ENCODE results near the gene URB1. TPM values are rescaled to one million over a fixed set of nuclear protein-coding genes. Genes with fewer than 3 reads are reported as not detected.

Gene URB1
- total RNA-seq, 4 donors from 2014 or later: 11.1 to 24.8 (median 17.9) TPM

DNA sequence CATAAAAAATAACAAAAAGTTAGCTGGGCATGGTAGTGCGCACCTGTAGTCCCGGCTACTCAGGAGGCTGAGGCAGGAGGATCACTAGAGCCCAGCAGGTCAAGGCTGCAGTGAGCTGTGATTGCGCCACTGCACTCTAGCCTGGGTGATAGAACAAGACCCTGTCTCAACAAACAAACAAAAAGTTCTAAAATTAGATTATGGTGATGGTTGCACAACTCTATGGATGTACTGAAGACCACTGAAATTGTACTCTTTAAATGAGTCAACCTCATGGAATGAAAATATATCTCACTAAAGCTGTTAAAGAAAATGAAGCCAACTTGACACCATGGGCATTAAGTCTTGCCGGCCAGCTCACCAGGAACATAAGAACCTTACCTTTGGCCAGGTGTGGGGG, 85.1 kb downstream of the URB1 start:
- no peaks in the 10 kb centered on the region for H3K27me3 ChIP-seq
- H3K4me3 ChIP-seq: no peak overlapping the region
- no peak for TF ChIP-seq POLR2A (IDR thresholded peaks at IDR 0.05)
- TF ChIP-seq, protein P1, sequence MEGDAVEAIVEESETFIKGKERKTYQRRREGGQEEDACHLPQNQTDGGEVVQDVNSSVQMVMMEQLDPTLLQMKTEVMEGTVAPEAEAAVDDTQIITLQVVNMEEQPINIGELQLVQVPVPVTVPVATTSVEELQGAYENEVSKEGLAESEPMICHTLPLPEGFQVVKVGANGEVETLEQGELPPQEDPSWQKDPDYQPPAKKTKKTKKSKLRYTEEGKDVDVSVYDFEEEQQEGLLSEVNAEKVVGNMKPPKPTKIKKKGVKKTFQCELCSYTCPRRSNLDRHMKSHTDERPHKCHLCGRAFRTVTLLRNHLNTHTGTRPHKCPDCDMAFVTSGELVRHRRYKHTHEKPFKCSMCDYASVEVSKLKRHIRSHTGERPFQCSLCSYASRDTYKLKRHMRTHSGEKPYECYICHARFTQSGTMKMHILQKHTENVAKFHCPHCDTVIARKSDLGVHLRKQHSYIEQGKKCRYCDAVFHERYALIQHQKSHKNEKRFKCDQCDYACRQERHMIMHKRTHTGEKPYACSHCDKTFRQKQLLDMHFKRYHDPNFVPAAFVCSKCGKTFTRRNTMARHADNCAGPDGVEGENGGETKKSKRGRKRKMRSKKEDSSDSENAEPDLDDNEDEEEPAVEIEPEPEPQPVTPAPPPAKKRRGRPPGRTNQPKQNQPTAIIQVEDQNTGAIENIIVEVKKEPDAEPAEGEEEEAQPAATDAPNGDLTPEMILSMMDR (IDR thresholded peaks at IDR 0.05): no peak
- DNase-seq: no peak
- H3K36me3 ChIP-seq: peaks cover 3 to 62% (median 4%) of the 10 kb centered on the region in 3 donors
- no peak overlapping the region for H3K27ac ChIP-seq
- no peaks in the 10 kb centered on the region for H3K9me3 ChIP-seq
- no peaks in the 10 kb centered on the region for H3K4me1 ChIP-seq
- intact Hi-C loops (cut with DNase I): no loop called here
- 82 to 97% methylated on average over 3 of the region's 4 CpGs for WGBS, 2 donors

DNA sequence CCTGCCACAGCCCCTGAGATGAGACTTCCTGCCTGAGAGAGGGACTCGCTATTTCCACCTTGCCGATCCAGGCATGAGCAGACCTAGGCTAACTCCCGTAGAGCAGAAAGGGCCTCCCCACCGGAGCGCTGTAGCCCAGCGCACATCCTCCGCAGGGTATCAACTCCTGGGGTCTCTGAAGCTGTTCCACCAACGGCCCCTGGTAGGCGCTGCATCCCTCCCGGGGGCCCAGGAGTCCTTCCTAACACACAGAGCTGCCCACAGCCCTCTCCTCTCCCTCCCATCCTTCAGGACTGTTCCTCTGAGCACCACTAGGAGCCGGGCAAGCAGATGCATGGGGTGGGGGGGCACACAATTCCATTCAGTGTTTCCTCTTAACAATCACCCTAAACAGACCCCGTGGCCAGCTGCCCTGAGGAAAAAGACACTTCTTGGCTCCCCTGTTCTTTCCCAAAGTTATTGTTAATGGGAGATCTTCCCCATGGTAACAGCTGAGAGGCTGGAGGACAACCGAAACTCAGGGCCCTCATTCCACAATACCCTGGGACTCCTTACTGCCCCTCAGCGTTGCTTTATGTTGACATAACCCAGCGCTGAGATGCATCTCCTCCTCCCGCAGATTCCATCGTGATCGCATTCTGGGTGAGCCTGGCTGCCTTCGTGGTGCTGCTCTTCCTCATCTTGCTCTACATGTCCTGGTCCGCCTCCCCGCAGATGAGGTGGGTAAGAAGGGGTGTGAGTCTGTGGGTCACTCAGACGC, 86.6 kb downstream of the URB1 start:
- no peaks in the 10 kb centered on the region for H3K9me3 ChIP-seq
- H3K4me1 ChIP-seq: no peaks in the 10 kb centered on the region
- H3K4me3 ChIP-seq: no peak overlapping the region
- TF ChIP-seq, protein P1 (IDR thresholded peaks at IDR 0.05): peak in 1 of 6 experiments; percentile 7
- no peak for TF ChIP-seq POLR2A (IDR thresholded peaks at IDR 0.05)
- H3K36me3 ChIP-seq: peaks cover 0 to 47% (median 4%) of the 10 kb centered on the region in 3 donors
- H3K27ac ChIP-seq: no peak overlapping the region
- no peak for DNase-seq
- no peaks in the 10 kb centered on the region for H3K27me3 ChIP-seq
- intact Hi-C loops (cut with DNase I): no loop called here
- WGBS, 2 donors: 74 to 87% methylated on average over 10 to 19 of the region's 22 CpGs

DNA sequence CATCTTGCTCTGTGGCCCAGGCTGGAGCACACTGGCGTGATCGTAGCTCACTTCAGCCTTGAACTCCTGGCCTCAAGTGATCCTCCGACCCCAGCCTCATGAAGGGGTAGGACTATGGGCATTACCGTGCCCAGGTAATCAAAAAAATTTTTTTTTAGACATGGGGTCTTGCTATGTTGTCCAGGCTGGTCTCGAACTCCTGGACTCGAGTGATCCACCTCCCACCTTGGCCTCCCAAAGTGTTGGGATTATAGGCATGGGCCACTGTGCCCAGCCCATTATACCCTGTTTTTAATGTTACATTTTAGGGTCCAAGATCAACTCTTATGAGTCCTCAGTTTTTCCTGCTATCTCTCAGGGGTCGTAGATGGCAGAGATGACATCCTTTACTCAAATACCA, 87.8 kb downstream of the URB1 start:
- 92 to 100% methylated on average over 3 to 7 of the region's 7 CpGs for WGBS, 2 donors
- Histone ChIP-seq H3K4me3 (no peak overlapping the region), H3K36me3 (peaks cover 0 to 43% (median 4%) of the 10 kb centered on the region in 3 donors), H3K27ac (no peak overlapping the region), H3K9me3 (no peaks in the 10 kb centered on the region), H3K4me1 (no peaks in the 10 kb centered on the region), H3K27me3 (no peaks in the 10 kb centered on the region)
- no peak for DNase-seq
- intact Hi-C loops (cut with DNase I): no loop called here
- no peak for TF ChIP-seq POLR2A (IDR thresholded peaks at IDR 0.05)
- TF ChIP-seq, protein P1 (IDR thresholded peaks at IDR 0.05): no peak

DNA sequence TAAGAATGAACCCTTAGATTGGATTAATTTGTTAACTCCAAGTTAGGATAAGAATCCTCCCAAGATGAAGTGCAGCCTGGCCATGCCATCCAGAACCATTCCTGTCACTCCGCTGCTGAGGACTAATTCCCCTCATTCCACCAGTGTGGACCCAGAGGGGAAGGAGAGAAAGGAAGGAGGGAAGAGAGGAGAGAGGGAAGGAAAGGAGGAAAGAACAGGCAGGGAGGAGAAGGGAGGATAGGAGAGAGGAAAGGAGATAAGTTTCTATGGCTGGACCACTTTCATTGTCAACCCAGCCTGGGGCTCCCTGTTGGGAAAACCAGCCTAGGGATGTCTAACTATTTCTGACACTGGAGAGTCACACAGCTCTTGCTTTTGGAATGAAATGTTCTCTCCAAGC, 89.4 kb downstream of the URB1 start:
- Histone ChIP-seq H3K27ac (no peak overlapping the region), H3K4me3 (no peak overlapping the region), H3K4me1 (no peaks in the 10 kb centered on the region), H3K36me3 (peaks cover 0 to 32% (median 3%) of the 10 kb centered on the region in 3 donors), H3K27me3 (no peaks in the 10 kb centered on the region), H3K9me3 (no peaks in the 10 kb centered on the region)
- intact Hi-C loops (cut with DNase I): no loop called here
- no peak for TF ChIP-seq POLR2A (IDR thresholded peaks at IDR 0.05)
- TF ChIP-seq, protein P1 (IDR thresholded peaks at IDR 0.05): no peak
- no peak for DNase-seq
- WGBS, 2 donors: 100% methylated on average over 1 of the region's 1 CpG

DNA sequence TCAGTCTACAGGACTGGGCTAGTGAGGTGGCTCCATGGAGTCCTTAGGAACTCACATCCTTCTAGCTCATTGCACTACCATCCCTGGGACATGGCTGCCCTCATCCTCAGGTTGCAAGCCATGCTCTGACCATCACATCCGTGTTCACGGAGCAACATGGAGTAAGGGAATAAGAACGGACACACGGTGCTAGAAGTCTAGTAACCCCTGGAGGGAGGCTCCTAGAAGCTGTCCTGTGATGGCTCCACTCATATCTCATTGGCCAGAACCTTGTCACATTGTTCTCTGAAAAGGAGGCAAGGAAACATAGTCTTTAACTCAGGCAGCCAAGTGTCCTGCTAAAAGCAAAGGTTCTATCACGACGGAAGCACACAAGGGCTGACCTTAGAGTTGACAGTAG, 90.3 kb downstream of the URB1 start:
- Histone ChIP-seq H3K4me1 (no peaks in the 10 kb centered on the region), H3K27ac (no peak overlapping the region), H3K36me3 (peaks cover 0 to 23% (median 0%) of the 10 kb centered on the region in 3 donors), H3K27me3 (no peaks in the 10 kb centered on the region), H3K9me3 (no peaks in the 10 kb centered on the region), H3K4me3 (no peak overlapping the region)
- intact Hi-C loops (cut with DNase I): no loop called here
- no peak for TF ChIP-seq POLR2A (IDR thresholded peaks at IDR 0.05)
- 98 to 99% methylated on average over 4 to 6 of the region's 6 CpGs for WGBS, 2 donors
- DNase-seq: no peak
